ENCODE data around the gene UBALD1.

The UBALD1 gene

DNA sequence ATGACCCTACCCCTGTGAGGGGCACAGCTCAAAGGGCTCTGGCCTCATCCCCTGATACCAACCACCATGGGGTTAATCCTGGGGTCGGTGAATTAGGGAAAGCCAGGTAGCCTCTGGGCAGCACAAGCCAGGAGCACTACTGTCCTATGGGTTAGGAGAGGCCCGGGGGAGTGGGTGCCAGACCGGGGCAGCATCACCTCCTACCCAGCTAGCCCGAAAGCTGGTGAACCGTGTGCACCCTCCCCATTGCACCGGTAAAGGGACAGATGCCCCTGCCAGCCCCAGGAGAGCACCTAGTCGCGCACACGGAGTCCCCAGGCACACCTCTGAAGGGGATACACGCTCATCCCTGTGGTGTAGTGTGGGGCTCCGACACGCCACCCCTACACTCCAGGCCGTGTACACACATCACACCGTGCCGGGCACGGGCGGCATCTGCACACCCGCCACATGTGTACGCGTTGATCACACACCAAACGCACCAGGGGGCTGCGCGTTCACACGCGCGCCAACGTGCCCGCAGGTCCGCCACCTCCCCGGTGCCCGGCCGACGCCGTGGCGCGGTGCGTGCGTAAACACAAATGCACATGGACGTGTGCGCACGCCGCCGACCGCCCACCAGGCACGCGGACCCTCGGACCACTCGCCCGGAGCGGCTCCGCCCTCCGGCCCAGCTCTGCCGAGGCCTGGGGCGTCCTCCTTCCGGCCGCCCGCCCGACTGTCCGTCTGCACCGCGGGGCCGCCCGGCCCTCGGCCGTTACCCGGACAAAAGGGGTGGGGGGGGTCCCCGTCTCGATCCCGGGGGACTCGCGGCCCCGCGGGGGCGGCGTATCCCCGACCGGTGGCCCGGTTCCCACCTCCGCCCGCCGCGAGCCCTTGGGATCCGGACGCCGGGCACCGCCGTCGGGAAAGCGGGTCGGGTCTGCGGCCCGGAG is 785 bp downstream of the UBALD1 start:
- Histone ChIP-seq H3K36me3 (ENCODE audit: low read length) (no peaks in the 10 kb centered on the region), H3K9me2 (replicated peaks; ENCODE audit: insufficient read depth, low read length) (no peaks in the 10 kb centered on the region)

GRCh38 chr16:4612977-4613635 is 1.6 kb downstream of the UBALD1 start:
- Histone ChIP-seq H3K27me3 (ENCODE audit: low read length) (no peaks in the 10 kb centered on the region), H2AFZ (ENCODE audit: low read depth, low read length, severe bottlenecking) (no peak overlapping the region), H3K9me2 (replicated peaks; ENCODE audit: insufficient read depth, low read length) (no peaks in the 10 kb centered on the region), H3K9me3 (ENCODE audit: insufficient read depth, low read length) (no peaks in the 10 kb centered on the region), H3K4me3 (ENCODE audit: insufficient read depth, low read length, poor library complexity, severe bottlenecking) (peak overlapping the region; percentile 94), H4K20me1 (ENCODE audit: low read depth, low read length) (no peaks in the 10 kb centered on the region), H3F3A (ENCODE audit: insufficient read depth) (0 out of 2 replicates have a peak, but pooled peaks cover 4% of the 10 kb centered on the region), H3K4me2 (ENCODE audit: low read depth, low read length, poor library complexity, severe bottlenecking) (peak overlapping the region; percentile 66), H3K36me3 (ENCODE audit: low read length) (no peaks in the 10 kb centered on the region), H3K79me2 (ENCODE audit: insufficient read depth, low read length) (peaks cover 11% of the 10 kb centered on the region; the same call in 1 of the 2 replicates), H3K9ac (ENCODE audit: low read length) (peak overlapping the region; percentile 72), H3K27ac (ENCODE audit: low read depth, low read length) (no peak overlapping the region)
- TF ChIP-seq CTCF (IDR thresholded peaks at IDR 0.05; ENCODE audit: insufficient read depth, low read length, poor library complexity, severe bottlenecking) (no peak), EZH2phosphoT487 (conservative IDR thresholded peaks at IDR 0.05; ENCODE audit: low read length) (no peak)

More for the DNA sequence above, 785 bp downstream of the UBALD1 start:
- no peaks in the 10 kb centered on the region for H4K20me1 ChIP-seq (ENCODE audit: low read depth, low read length)
- H2AFZ ChIP-seq (ENCODE audit: low read depth, low read length, severe bottlenecking), result no peak overlapping the region
- H3K9ac ChIP-seq (ENCODE audit: low read length), result peak overlapping the region; percentile 72
- H3F3A ChIP-seq (ENCODE audit: insufficient read depth), result 0 out of 2 replicates have a peak, but pooled peaks cover 4% of the 10 kb centered on the region
- H3K27ac ChIP-seq (ENCODE audit: low read depth, low read length), result no peak overlapping the region
- H3K79me2 ChIP-seq (ENCODE audit: insufficient read depth, low read length), result peaks cover 11% of the 10 kb centered on the region; the same call in 1 of the 2 replicates
- peak overlapping the region; percentile 94 for H3K4me3 ChIP-seq (ENCODE audit: insufficient read depth, low read length, poor library complexity, severe bottlenecking)
- TF ChIP-seq EZH2phosphoT487 (conservative IDR thresholded peaks at IDR 0.05; ENCODE audit: low read length), result no peak
- peak overlapping the region; percentile 66 for H3K4me2 ChIP-seq (ENCODE audit: low read depth, low read length, poor library complexity, severe bottlenecking)
- H3K9me3 ChIP-seq (ENCODE audit: insufficient read depth, low read length), result no peaks in the 10 kb centered on the region
- no peaks in the 10 kb centered on the region for H3K27me3 ChIP-seq (ENCODE audit: low read length)

DNA sequence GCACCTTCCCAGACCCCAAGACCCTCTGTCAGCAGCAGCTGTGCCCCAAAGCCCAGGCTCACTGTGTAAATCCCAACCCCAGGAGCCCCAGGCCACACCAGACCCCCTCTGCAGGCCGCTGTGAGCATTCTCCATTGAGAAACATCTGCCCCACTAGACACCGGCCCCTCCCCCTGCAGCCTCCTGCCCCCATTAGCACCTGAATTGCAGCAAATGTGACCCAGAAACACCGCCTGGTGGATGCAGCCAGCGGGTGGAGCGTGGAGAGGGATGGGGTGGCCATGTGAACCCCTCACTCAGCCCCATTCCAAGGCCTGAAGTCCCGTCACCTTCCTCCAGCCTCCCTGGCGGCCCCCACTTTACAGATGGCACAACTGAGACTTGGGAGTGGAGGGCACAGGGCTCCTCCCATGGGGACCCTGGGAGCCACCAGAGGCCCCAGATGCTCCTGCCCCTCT is 2.2 kb downstream of the UBALD1 start:
- Histone ChIP-seq H3K4me3 (ENCODE audit: insufficient read depth, low read length, poor library complexity, severe bottlenecking) (no peak overlapping the region), H3K27me3 (ENCODE audit: low read length) (no peaks in the 10 kb centered on the region), H2AFZ (ENCODE audit: low read depth, low read length, severe bottlenecking) (no peak overlapping the region), H3K36me3 (ENCODE audit: low read length) (no peaks in the 10 kb centered on the region), H3K9me3 (ENCODE audit: insufficient read depth, low read length) (no peaks in the 10 kb centered on the region), H3K79me2 (ENCODE audit: insufficient read depth, low read length) (peaks cover 11% of the 10 kb centered on the region; the same call in 1 of the 2 replicates), H3K4me2 (ENCODE audit: low read depth, low read length, poor library complexity, severe bottlenecking) (no peak overlapping the region), H3F3A (ENCODE audit: insufficient read depth) (0 out of 2 replicates have a peak, but pooled peaks cover 4% of the 10 kb centered on the region), H3K9ac (ENCODE audit: low read length) (no peak overlapping the region), H4K20me1 (ENCODE audit: low read depth, low read length) (no peaks in the 10 kb centered on the region), H3K9me2 (replicated peaks; ENCODE audit: insufficient read depth, low read length) (no peaks in the 10 kb centered on the region), H3K27ac (ENCODE audit: low read depth, low read length) (no peak overlapping the region)
- no peak for TF ChIP-seq CTCF (IDR thresholded peaks at IDR 0.05; ENCODE audit: insufficient read depth, low read length, poor library complexity, severe bottlenecking)

Data from SU-DHL-6 (cell line).